Brain pericyte (primary cell): ENCODE results near the gene SKIDA1.
"Not testable (repeated sequence)": the region's sequence is repeated elsewhere in the genome, so short reads cannot be mapped to it uniquely, and the experiment has no call there.

ENCODE experiments used
- DNase-seq: peaks from one replicate; pipeline ENCODE4 v3.0.0-alpha.2; 2012; ENCODE audit warnings: low read depth, low spot score

SKIDA1 gene

GRCh38 chr10:21525367-21526187 lies at the start of gene SKIDA1:
Gene SKIDA1, minus strand, starts transcription at chr10:21525682. Its CDS starts 7,860 bp downstream, at chr10:21517822.
- DNase-seq = no peak

- not testable (repeated sequence) for DNase-seq
Measured at GRCh38 chr10:21574514-21574913, 49.0 kb upstream of the SKIDA1 start.

- DNase-seq = peak; percentile 30
Measured at GRCh38 chr10:21572578-21572977, 47.1 kb upstream of the SKIDA1 start.

GRCh38 chr10:21570761-21571521 lies 45.5 kb upstream of the SKIDA1 start:
- no peak for DNase-seq

- not testable (repeated sequence) for DNase-seq
Measured at GRCh38 chr10:21558984-21559383, 33.5 kb upstream of the SKIDA1 start.

GRCh38 chr10:21556527-21556926 lies 31.0 kb upstream of the SKIDA1 start:
- DNase-seq = no peak

- no peak for DNase-seq
Measured at GRCh38 chr10:21552638-21553037, 27.2 kb upstream of the SKIDA1 start.

GRCh38 chr10:21547246-21547645 lies 21.8 kb upstream of the SKIDA1 start:
- no peak for DNase-seq

- not testable (repeated sequence) for DNase-seq
Measured at GRCh38 chr10:21540701-21541100, 15.2 kb upstream of the SKIDA1 start.

GRCh38 chr10:21536874-21537273 lies 11.4 kb upstream of the SKIDA1 start:
- no peak for DNase-seq

- DNase-seq = not testable (repeated sequence)
Measured at GRCh38 chr10:21535976-21536375, 10.5 kb upstream of the SKIDA1 start.

- DNase-seq = no peak
Measured at GRCh38 chr10:21535494-21535965, 10.0 kb upstream of the SKIDA1 start.

GRCh38 chr10:21534604-21535493 lies 9.4 kb upstream of the SKIDA1 start:
- DNase-seq = no peak

- DNase-seq = no peak
Measured at GRCh38 chr10:21534280-21534586, 8.8 kb upstream of the SKIDA1 start.

GRCh38 chr10:21533467-21534279 lies 8.2 kb upstream of the SKIDA1 start, which contains the start of gene MLLT10:
Gene MLLT10, plus strand, starts transcription at chr10:21534232. Its CDS starts 413 bp downstream, at chr10:21534645.
- DNase-seq = no peak

GRCh38 chr10:21532694-21533466 lies 7.4 kb upstream of the SKIDA1 start:
- no peak for DNase-seq

GRCh38 chr10:21531164-21531563 lies 5.7 kb upstream of the SKIDA1 start:
- no peak for DNase-seq

GRCh38 chr10:21530641-21531040 lies 5.2 kb upstream of the SKIDA1 start:
- DNase-seq = no peak

- DNase-seq = no peak
Measured at GRCh38 chr10:21530168-21530567, 4.7 kb upstream of the SKIDA1 start.
